ENCODE measurements around the gene ATP5F1D. TPM values are rescaled to one million over a fixed set of nuclear protein-coding genes. Genes with fewer than 3 reads are reported as not detected.

The ATP5F1D gene
- total RNA-seq, 2 donors from 2014 or later = 163 to 215 TPM

DNA sequence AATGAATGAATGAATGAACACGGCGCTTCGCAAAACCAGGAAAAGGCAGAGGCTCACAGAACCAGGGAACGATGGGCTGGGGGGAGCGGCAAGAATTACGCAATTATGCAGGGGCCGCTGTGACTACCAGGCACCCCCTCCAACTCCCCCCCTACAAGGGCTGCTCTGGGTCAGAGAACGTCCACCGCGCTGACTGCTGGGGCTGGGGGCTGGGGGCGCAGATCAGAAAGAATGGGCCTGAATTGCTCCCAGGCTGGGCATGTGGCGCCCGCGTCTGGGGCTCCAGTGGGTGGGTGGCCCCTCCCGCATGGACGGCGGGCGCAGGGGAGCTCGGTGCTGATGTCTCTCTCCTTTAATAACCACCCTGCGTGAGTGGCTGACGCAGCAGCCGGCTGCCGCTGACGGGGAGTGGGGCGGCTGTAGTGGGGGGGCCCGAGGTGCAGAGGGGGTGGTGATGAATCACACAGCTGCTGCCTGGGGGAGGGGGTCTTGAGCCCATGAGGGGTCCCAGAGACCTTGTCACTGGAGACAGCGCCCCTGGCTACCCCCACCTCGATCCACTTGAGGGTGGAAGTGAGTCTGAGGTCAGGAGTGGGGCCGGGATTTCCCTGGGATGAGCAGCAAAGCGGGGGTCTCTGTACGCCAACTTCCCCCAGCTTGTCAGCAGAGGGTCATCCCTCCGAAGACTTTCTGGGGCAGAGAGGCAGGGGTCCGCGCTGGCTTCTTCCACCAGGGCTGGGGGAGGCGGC, 26.1 kb downstream of the ATP5F1D start:
- ATAC-seq (no peak), DNase-seq (ENCODE audit: low spot score) (no peak)
- Mint-ChIP-seq H3K27ac (peak overlapping the region; percentile 88 to 94), H3K4me3 (peak overlapping the region; percentile 81), H3K27me3 (no peaks in the 10 kb centered on the region), H3K36me3 (peaks cover 17% of the 10 kb centered on the region), H3K4me1 (ENCODE audit: low read depth in 2 of 2) (peaks cover 51 to 53% of the 10 kb centered on the region in 2 donors), H3K9me3 (no peaks in the 10 kb centered on the region)

GRCh38 chr19:1268226-1269064, 26.9 kb downstream of the ATP5F1D start:
- Mint-ChIP-seq H3K4me3 (peak overlapping the region; percentile 71), H3K4me1 (ENCODE audit: low read depth in 2 of 2) (peaks cover 51 to 59% of the 10 kb centered on the region in 2 donors), H3K27ac (peak overlapping the region; percentile 88 to 94), H3K27me3 (no peaks in the 10 kb centered on the region), H3K36me3 (peaks cover 22% of the 10 kb centered on the region), H3K9me3 (no peaks in the 10 kb centered on the region)
- DNase-seq (ENCODE audit: low spot score) (no peak), ATAC-seq (no peak)

GRCh38 chr19:1269065-1269477, 27.5 kb downstream of the ATP5F1D start, which contains the start of gene CIRBP:
TSS of gene CIRBP (plus strand) at chr19:1269332. CDS start at chr19:1270934, 1,602 bp downstream.
- peak within 1 kb of the TSS; percentile 98 for H3K4me3 Mint-ChIP-seq
- H3K27ac Mint-ChIP-seq = peak within 1 kb of the TSS; percentile 94 to 96
- no peaks in the 10 kb centered on the region for H3K9me3 Mint-ChIP-seq
- DNase-seq (ENCODE audit: low spot score) (peak; percentile 100), ATAC-seq (peak; percentile 89 to 92)
- peaks cover 22% of the 10 kb centered on the region for H3K36me3 Mint-ChIP-seq
- H3K4me1 Mint-ChIP-seq (ENCODE audit: low read depth in 2 of 2) = peaks cover 57 to 65% of the 10 kb centered on the region in 2 donors
- H3K27me3 Mint-ChIP-seq = no peaks in the 10 kb centered on the region

- peaks cover 55 to 66% of the 10 kb centered on the region in 2 donors for H3K4me1 Mint-ChIP-seq (ENCODE audit: low read depth in 2 of 2)
- peaks cover 22% of the 10 kb centered on the region for H3K36me3 Mint-ChIP-seq
- peak overlapping the region; percentile 98 for H3K4me3 Mint-ChIP-seq
- no peaks in the 10 kb centered on the region for H3K27me3 Mint-ChIP-seq
- H3K27ac Mint-ChIP-seq = peak overlapping the region; percentile 94 to 96
- no peaks in the 10 kb centered on the region for H3K9me3 Mint-ChIP-seq
- DNase-seq (ENCODE audit: low spot score) = peak; percentile 90
- peak; percentile 55 to 66 for ATAC-seq
Measured at GRCh38 chr19:1269478-1270212, 28.1 kb downstream of the ATP5F1D start.

DNA sequence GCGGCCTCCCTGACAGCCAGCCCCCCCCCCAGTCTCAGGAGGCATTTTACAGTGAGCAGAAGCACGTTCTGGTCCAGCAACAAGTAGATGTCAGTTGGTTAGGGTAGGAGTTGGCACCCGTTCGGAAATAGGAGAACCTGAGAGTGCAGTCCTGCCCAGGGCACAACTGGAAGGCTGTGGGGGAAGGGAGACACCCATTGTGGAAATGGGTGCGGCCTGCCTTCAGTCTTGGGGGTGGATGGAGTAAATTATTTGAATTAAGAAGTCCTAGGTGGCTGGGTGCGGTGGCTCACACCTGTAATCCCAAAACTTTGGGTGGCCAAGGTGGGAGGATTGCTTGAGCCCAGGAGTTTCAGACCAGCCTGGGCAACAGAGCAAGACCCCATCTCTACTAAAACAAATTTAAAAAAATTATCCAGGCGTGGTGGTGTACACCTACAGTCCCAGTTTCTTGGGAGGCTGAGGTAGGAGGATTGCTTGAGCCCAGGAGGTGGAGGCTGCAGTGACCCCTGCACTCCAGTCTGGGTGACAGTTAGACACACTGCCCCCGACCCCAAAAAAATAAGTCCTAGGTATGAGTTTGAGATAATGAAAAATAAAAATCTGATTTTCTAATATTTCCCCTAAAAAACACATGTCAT, 28.8 kb downstream of the ATP5F1D start:
- Mint-ChIP-seq H3K4me1 (ENCODE audit: low read depth in 2 of 2) (peaks cover 51 to 62% of the 10 kb centered on the region in 2 donors), H3K27me3 (no peaks in the 10 kb centered on the region), H3K27ac (peak overlapping the region; percentile 94 to 96), H3K4me3 (peak overlapping the region; percentile 98), H3K9me3 (no peaks in the 10 kb centered on the region), H3K36me3 (peaks cover 22% of the 10 kb centered on the region)
- no peak for ATAC-seq
- no peak for DNase-seq (ENCODE audit: low spot score)

GRCh38 chr19:1270854-1271527, 29.4 kb downstream of the ATP5F1D start:
- H3K9me3 Mint-ChIP-seq = no peaks in the 10 kb centered on the region
- ATAC-seq (no peak), DNase-seq (ENCODE audit: low spot score) (no peak)
- H3K36me3 Mint-ChIP-seq = peaks cover 22% of the 10 kb centered on the region
- peaks cover 50 to 60% of the 10 kb centered on the region in 2 donors for H3K4me1 Mint-ChIP-seq (ENCODE audit: low read depth in 2 of 2)
- H3K4me3 Mint-ChIP-seq = peak overlapping the region; percentile 98
- H3K27ac Mint-ChIP-seq = peak overlapping the region; percentile 94 to 96
- H3K27me3 Mint-ChIP-seq = no peaks in the 10 kb centered on the region

GRCh38 chr19:1271528-1272422, 30.2 kb downstream of the ATP5F1D start:
- peak overlapping the region; percentile 94 to 96 for H3K27ac Mint-ChIP-seq
- peaks cover 22% of the 10 kb centered on the region for H3K36me3 Mint-ChIP-seq
- peak overlapping the region; percentile 98 for H3K4me3 Mint-ChIP-seq
- no peak for DNase-seq (ENCODE audit: low spot score)
- no peaks in the 10 kb centered on the region for H3K27me3 Mint-ChIP-seq
- no peak for ATAC-seq
- peaks cover 54 to 64% of the 10 kb centered on the region in 2 donors for H3K4me1 Mint-ChIP-seq (ENCODE audit: low read depth in 2 of 2)
- no peaks in the 10 kb centered on the region for H3K9me3 Mint-ChIP-seq

- no peaks in the 10 kb centered on the region for H3K27me3 Mint-ChIP-seq
- no peak for DNase-seq (ENCODE audit: low spot score)
- H3K4me3 Mint-ChIP-seq = peak overlapping the region; percentile 98
- peaks cover 22% of the 10 kb centered on the region for H3K36me3 Mint-ChIP-seq
- no peak for ATAC-seq
- peaks cover 50 to 60% of the 10 kb centered on the region in 2 donors for H3K4me1 Mint-ChIP-seq (ENCODE audit: low read depth in 2 of 2)
- H3K9me3 Mint-ChIP-seq = no peaks in the 10 kb centered on the region
- peak overlapping the region; percentile 94 to 96 for H3K27ac Mint-ChIP-seq
Measured at GRCh38 chr19:1272423-1273262, 31.1 kb downstream of the ATP5F1D start.

DNA sequence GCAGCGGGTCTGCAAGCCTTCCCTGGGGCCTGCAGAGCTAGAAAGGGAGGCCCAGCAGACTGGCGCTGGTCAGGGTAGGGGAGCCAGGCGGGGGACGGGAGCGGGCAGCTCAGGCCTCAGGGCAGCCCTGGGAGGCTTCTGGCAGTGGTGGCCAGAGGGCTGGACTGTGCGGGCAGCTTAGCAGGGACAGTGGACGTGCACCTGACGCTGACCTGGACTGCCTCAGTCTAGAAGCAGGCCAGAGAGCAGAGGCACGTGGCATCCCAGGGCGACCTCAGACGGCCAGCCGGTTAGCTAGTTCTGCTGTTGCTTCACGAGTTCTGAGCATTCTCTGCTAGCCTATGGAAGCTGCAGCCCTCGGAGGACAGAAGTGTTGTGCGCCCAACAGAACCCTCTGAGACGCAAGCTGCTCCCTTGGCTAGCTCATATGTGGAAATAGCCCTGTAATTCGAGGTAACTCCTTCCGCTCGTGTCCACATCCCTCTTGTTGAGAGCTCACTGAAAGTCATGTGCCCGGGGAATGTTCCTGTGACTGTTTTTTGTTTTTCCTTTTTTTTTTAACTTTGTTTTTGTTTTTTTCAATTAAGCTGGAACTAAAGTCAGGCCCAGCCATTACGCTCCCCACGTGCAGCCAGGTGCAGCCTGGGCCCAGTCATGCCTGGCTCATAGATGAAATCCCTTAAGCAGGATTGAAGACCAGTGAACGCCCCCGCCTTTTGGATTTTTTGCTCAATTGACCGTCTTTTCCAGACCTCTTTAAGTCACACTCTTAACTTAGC, 31.9 kb downstream of the ATP5F1D start:
- no peaks in the 10 kb centered on the region for H3K9me3 Mint-ChIP-seq
- DNase-seq (ENCODE audit: low spot score) (no peak), ATAC-seq (no peak)
- H3K36me3 Mint-ChIP-seq = peaks cover 22% of the 10 kb centered on the region
- no peaks in the 10 kb centered on the region for H3K27me3 Mint-ChIP-seq
- peak overlapping the region; percentile 94 to 96 for H3K27ac Mint-ChIP-seq
- peaks cover 46 to 51% of the 10 kb centered on the region in 2 donors for H3K4me1 Mint-ChIP-seq (ENCODE audit: low read depth in 2 of 2)
- H3K4me3 Mint-ChIP-seq = peak overlapping the region; percentile 98

GRCh38 chr19:1274081-1274851, 32.7 kb downstream of the ATP5F1D start:
- H3K27me3 Mint-ChIP-seq = no peaks in the 10 kb centered on the region
- DNase-seq (ENCODE audit: low spot score) = no peak
- H3K9me3 Mint-ChIP-seq = no peaks in the 10 kb centered on the region
- H3K36me3 Mint-ChIP-seq = peaks cover 22% of the 10 kb centered on the region
- peak overlapping the region; percentile 53 for H3K4me3 Mint-ChIP-seq
- peaks cover 40 to 46% of the 10 kb centered on the region in 2 donors for H3K4me1 Mint-ChIP-seq (ENCODE audit: low read depth in 2 of 2)
- H3K27ac Mint-ChIP-seq = peak overlapping the region; percentile 79 to 96
- no peak for ATAC-seq
